ENCODE results near the gene OR13F1. TPM values are rescaled to one million over a fixed set of nuclear protein-coding genes. Genes with fewer than 3 reads are reported as not detected.

OR13F1 gene, protein sequence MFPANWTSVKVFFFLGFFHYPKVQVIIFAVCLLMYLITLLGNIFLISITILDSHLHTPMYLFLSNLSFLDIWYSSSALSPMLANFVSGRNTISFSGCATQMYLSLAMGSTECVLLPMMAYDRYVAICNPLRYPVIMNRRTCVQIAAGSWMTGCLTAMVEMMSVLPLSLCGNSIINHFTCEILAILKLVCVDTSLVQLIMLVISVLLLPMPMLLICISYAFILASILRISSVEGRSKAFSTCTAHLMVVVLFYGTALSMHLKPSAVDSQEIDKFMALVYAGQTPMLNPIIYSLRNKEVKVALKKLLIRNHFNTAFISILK
- not detected in 2 replicates for total RNA-seq

DNA sequence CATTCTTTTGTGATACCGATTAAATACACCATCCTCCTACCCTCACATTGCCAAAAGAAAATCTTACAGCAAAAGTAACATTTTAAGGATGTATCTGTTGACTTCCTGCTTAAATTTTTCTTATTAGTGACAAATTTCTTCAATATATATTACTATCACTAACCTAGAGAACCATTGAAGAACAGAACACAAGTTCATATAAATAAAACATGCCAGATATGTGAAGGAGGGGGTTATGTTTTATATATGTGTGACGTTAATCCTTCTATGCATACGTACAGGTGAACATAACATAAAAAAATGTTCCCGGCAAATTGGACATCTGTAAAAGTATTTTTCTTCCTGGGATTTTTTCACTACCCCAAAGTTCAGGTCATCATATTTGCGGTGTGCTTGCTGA, at the start of gene OR13F1:
OR13F1 (plus strand) TSS at position 301 of the 400 bp plus-strand sequence; CDS start at position 301, 0 bp downstream.
- ChIA-PET CTCF (no interaction called here), POLR2A (no interaction called here)
- intact Hi-C loops (cut with micrococcal nuclease), result no loop called here
- no peaks in the 10 kb centered on the region for H3K27me3 Mint-ChIP-seq
- no peaks in the 10 kb centered on the region for H3K4me1 Mint-ChIP-seq
- no peak for DNase-seq
- no peaks in the 10 kb centered on the region for H3K9me3 Mint-ChIP-seq
- no peaks in the 10 kb centered on the region for H3K36me3 Mint-ChIP-seq (ENCODE audit: low read depth)
- no peak within 1 kb of the TSS for H3K27ac Mint-ChIP-seq
- no peak within 1 kb of the TSS for H3K4me3 Mint-ChIP-seq
- ATAC-seq (ENCODE audit: low read depth), result no peak
- TF ChIP-seq, protein P1, sequence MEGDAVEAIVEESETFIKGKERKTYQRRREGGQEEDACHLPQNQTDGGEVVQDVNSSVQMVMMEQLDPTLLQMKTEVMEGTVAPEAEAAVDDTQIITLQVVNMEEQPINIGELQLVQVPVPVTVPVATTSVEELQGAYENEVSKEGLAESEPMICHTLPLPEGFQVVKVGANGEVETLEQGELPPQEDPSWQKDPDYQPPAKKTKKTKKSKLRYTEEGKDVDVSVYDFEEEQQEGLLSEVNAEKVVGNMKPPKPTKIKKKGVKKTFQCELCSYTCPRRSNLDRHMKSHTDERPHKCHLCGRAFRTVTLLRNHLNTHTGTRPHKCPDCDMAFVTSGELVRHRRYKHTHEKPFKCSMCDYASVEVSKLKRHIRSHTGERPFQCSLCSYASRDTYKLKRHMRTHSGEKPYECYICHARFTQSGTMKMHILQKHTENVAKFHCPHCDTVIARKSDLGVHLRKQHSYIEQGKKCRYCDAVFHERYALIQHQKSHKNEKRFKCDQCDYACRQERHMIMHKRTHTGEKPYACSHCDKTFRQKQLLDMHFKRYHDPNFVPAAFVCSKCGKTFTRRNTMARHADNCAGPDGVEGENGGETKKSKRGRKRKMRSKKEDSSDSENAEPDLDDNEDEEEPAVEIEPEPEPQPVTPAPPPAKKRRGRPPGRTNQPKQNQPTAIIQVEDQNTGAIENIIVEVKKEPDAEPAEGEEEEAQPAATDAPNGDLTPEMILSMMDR (IDR thresholded peaks at IDR 0.05), result no peak

DNA sequence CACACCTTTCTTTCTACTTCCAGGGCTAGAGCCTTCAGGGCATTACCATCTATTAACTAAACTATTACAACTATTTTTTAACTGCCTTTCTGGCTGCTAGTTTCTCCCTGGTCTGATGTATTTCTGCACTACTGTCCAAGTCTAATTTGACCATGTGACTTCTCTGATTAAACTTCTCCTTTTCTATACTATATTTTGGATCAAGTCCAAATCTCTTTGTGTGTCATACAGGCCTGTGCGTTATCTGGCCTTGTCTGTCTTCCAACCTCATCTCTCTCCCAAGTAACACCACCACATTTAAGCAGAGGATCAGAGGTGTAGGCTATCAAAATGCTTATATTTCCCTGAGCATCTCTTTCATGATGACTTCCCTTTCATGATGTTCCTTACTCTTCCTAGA, 47.2 kb upstream of the OR13F1 start:
- Mint-ChIP-seq H3K4me3 (no peak overlapping the region), H3K27ac (no peak overlapping the region), H3K36me3 (ENCODE audit: low read depth) (no peaks in the 10 kb centered on the region), H3K27me3 (no peaks in the 10 kb centered on the region), H3K4me1 (no peaks in the 10 kb centered on the region), H3K9me3 (peaks cover 2% of the 10 kb centered on the region)
- ChIA-PET CTCF (no interaction called here), POLR2A (no interaction called here)
- DNase-seq (no peak), ATAC-seq (ENCODE audit: low read depth) (no peak)
- TF ChIP-seq, protein P1 (IDR thresholded peaks at IDR 0.05), result no peak
- intact Hi-C loops (cut with micrococcal nuclease), result no loop called here

DNA sequence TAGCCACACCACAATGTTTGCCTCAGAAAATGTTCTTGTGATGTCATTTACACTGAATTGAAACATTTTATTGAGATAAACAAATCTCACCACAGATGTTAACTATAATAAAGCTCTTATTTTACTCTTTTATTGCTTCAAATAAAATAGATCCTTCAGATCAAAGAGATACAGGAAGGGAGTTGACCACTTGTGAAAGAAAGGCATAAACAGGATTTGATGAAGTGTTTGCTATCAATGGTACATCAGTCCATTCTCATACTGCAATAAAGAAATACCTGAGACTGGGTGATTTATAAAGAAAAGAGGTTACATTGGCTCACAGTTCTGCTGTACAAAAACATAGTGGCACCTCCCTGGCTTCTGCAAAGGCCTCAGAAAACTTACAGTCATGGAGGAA, 40.2 kb upstream of the OR13F1 start:
- no peaks in the 10 kb centered on the region for H3K27me3 Mint-ChIP-seq
- no peak for ATAC-seq (ENCODE audit: low read depth)
- H3K36me3 Mint-ChIP-seq (ENCODE audit: low read depth), result no peaks in the 10 kb centered on the region

DNA sequence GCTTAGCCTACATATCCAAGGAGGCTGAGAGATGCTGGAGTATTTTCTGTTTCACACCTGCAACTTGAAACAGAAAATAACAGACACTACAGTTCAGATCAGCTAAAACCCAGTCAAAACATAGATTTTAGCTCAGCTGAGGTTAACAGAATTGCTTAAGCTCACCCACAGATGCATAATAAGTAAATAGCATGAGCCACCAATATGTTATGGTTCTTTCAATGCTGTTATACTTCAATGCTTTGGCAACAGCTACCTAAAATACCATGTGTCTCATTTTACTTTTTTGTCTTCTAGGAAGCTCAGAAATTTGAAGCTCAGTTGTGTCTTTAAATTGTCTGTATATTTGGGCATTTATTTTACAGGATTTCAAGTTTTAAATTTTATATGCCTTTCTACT, 35.8 kb upstream of the OR13F1 start:
- Mint-ChIP-seq H3K27me3 (no peaks in the 10 kb centered on the region), H3K4me3 (no peak overlapping the region), H3K4me1 (no peaks in the 10 kb centered on the region), H3K9me3 (peaks cover 4% of the 10 kb centered on the region), H3K27ac (no peak overlapping the region), H3K36me3 (ENCODE audit: low read depth) (no peaks in the 10 kb centered on the region)
- ATAC-seq (ENCODE audit: low read depth) (no peak), DNase-seq (no peak)
- intact Hi-C loops (cut with micrococcal nuclease), result no loop called here
- TF ChIP-seq, protein P1 (IDR thresholded peaks at IDR 0.05), result no peak
- CTCF ChIA-PET, result no interaction called here
- POLR2A ChIA-PET, result no interaction called here

More for the DNA sequence above, 40.2 kb upstream of the OR13F1 start:
- Mint-ChIP-seq H3K9me3 (peaks cover 4% of the 10 kb centered on the region), H3K27ac (no peak overlapping the region), H3K4me1 (no peaks in the 10 kb centered on the region), H3K4me3 (no peak overlapping the region)
- TF ChIP-seq, protein P1 (IDR thresholded peaks at IDR 0.05), result no peak
- intact Hi-C loops (cut with micrococcal nuclease), result no loop called here
- ChIA-PET CTCF (no interaction called here), POLR2A (no interaction called here)
- no peak for DNase-seq

DNA sequence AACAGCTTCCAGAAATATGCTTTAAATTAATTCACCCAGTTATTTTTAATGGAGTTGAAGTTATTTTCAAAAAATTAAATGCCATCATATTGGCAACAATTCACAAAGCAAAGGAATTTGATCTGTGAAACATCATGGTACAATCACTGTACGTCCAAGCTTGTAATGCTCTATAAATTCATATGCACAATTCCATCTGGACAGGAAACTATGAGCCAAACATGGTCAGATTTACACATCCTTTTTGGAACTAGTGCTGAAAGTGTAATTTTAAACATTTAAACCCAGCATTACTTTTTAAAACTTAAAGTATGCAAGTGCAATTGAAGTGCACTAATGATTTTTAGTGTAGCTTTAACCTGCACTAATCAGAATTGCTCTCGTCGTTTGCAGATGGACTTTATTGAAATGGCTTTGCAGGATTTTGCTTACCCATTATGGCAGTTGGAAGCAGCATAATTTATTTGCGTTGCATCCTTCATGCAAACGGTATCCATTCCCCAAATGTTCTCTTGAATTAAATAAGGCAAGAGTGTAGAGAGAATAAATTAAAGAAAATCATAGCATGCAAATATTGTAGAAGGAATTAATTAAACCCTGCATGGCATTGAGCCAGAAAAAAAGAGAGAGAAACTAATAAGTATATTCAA, 21.0 kb upstream of the OR13F1 start:
- POLR2A ChIA-PET, result no interaction called here
- Mint-ChIP-seq H3K4me1 (no peaks in the 10 kb centered on the region), H3K4me3 (no peak overlapping the region), H3K9me3 (no peaks in the 10 kb centered on the region), H3K36me3 (ENCODE audit: low read depth) (no peaks in the 10 kb centered on the region), H3K27ac (no peak overlapping the region), H3K27me3 (no peaks in the 10 kb centered on the region)
- TF ChIP-seq, protein P1 (IDR thresholded peaks at IDR 0.05), result no peak
- intact Hi-C loops (cut with micrococcal nuclease), result no loop called here
- no peak for DNase-seq
- ATAC-seq (ENCODE audit: low read depth), result no peak
- CTCF ChIA-PET, result no interaction called here
